ENCODE results near the gene CAPZB. TPM values are rescaled to one million over a fixed set of nuclear protein-coding genes. Genes with fewer than 3 reads are reported as not detected.

Gene CAPZB
- total and polyA plus RNA-seq, 2 donors (not counting 3 experiments of a cell fraction or from before 2014, with no cell fraction given) = 196 to 347 TPM

- Histone ChIP-seq H3K4me3 (replicated peaks in 1 of 3; ENCODE audit: insufficient read depth in 1 of 3, low read depth in 1 of 3, low read length in 3 of 3) (no peak overlapping the region), H3K27ac (ENCODE audit: insufficient read depth, low read depth, low read length) (no peak overlapping the region), H2AFZ (ENCODE audit: low read depth, low read length) (no peak overlapping the region), H3K9me3 (replicated peaks; ENCODE audit: control insufficient read depth, insufficient read depth, low read length) (no peaks in the 10 kb centered on the region), H3K27me3 (ENCODE audit: control insufficient read depth in 2 of 2, insufficient read depth in 2 of 2, low read length in 2 of 2) (no peaks in the 10 kb centered on the region), H4K20me1 (replicated peaks; ENCODE audit: control insufficient read depth, extremely low read depth, insufficient read depth, low read length) (no peaks in the 10 kb centered on the region), H3K4me2 (ENCODE audit: insufficient read depth, low read length) (no peak overlapping the region), H3K9ac (replicated peaks; ENCODE audit: extremely low read depth, insufficient read depth, low read length) (no peak overlapping the region), H3K36me3 (ENCODE audit: control insufficient read depth in 2 of 2, extremely low read depth in 1 of 2, insufficient read depth in 2 of 2, low read length in 2 of 2) (peaks cover 3 to 47% of the 10 kb centered on the region in 2 experiments), H3K79me2 (ENCODE audit: control insufficient read depth, insufficient read depth, low read length) (no peaks in the 10 kb centered on the region), H3K9me1 (replicated peaks; ENCODE audit: control insufficient read depth, extremely low read depth, insufficient read depth, low read length) (no peaks in the 10 kb centered on the region), H3K4me1 (ENCODE audit: control insufficient read depth, extremely low read depth, insufficient read depth, low read length) (no peaks in the 10 kb centered on the region)
- DNase-seq (ENCODE audit: low read depth, low spot score) = no peak
- CTCF ChIA-PET = interaction anchor here (0.7 to 10.6 kb wide), 8 partner anchors 9 to 317 kb away, joined by 3 to 99 read pairs (median 4); no protein-coding TSS in a partner anchor
- dilution Hi-C loops (cut with MboI; ENCODE audit: extremely low pct_ligation_motif_present, low sequenced_read_pairs) (no loop called here), intact Hi-C loops (cut with micrococcal nuclease) (loop anchor here (1.0 to 5.0 kb wide), 4 partner anchors 93 to 308 kb away; partner anchors contain the start of genes CAPZB, EMC1 and MRTO4)
- POLR2A ChIA-PET = no interaction called here
- TF ChIP-seq JUN (IDR thresholded peaks at IDR 0.05; ENCODE audit: borderline replicate concordance, insufficient read depth, insufficient read length, low read depth) (no peak), MAX (IDR thresholded peaks at IDR 0.05; ENCODE audit: insufficient read depth, insufficient read length) (no peak), POLR2AphosphoS5 (IDR thresholded peaks at IDR 0.05; ENCODE audit: insufficient read depth, low read depth, low read length) (no peak), GATA2 (IDR thresholded peaks at IDR 0.05; ENCODE audit: insufficient read depth, insufficient read length, low read depth, low read length) (no peak), CTCF (IDR thresholded peaks at IDR 0.05; ENCODE audit: extremely low read depth in 1 of 2, insufficient read depth in 1 of 2, low read depth in 1 of 2, low read length in 2 of 2) (no peak), EZH2 (IDR thresholded peaks at IDR 0.05; ENCODE audit: borderline replicate concordance, low read depth, low read length, severe bottlenecking) (no peak), FOS (IDR thresholded peaks at IDR 0.05; ENCODE audit: borderline replicate concordance, insufficient read depth, low read length) (no peak), POLR2A (IDR thresholded peaks at IDR 0.05; ENCODE audit: low read depth, low read length) (no peak), MYC (IDR thresholded peaks at IDR 0.05; ENCODE audit: low read depth, low read length) (no peak)
- BruUV-seq (replicated peaks) = no TSS peak
- no peak for FAIRE-seq
These were observed 140.5 kb downstream of the CAPZB start for GRCh38 chr1:19344831-19345230.
